HEK293 (cell line): ENCODE measurements around the gene KCNC1.

Experiments used
- CTCF ChIP-seq: fragments of 450-650 bp; formaldehyde crosslinking; IDR thresholded peaks from 2 replicates; pipeline ENCODE4 v1.5.1; 2016; ENCODE audit warnings: missing biosample characterization, missing genetic modification characterization
- PBX3 ChIP-seq: sonication (generic); formaldehyde crosslinking; IDR thresholded peaks from 2 replicates; pipeline ENCODE4 v1.8.1; 2022; ENCODE audit warnings: mild to moderate bottlenecking, moderate library complexity, missing genetic modification reagents
- SP2 ChIP-seq: fragments of 450-650 bp; formaldehyde crosslinking; IDR thresholded peaks from 2 replicates; pipeline ENCODE4 v1.5.1; 2016; ENCODE audit warnings: missing biosample characterization, missing genetic modification characterization
- ZNF157 ChIP-seq: fragments of 450-650 bp; formaldehyde crosslinking; IDR thresholded peaks from 2 replicates; pipeline ENCODE4 v1.5.1; 2016; ENCODE audit warnings: missing biosample characterization, missing genetic modification characterization
- ZNF19 ChIP-seq: fragments of 450-650 bp; formaldehyde crosslinking; IDR thresholded peaks from 2 replicates; pipeline ENCODE4; 2016; ENCODE audit warnings: missing biosample characterization, missing genetic modification characterization, low read depth
- ZNF24 ChIP-seq: fragments of 450-650 bp; formaldehyde crosslinking; IDR thresholded peaks from 2 replicates; pipeline ENCODE4 v1.5.1; 2016; ENCODE audit warnings: missing biosample characterization, missing genetic modification characterization
- ZNF274 ChIP-seq, 2 experiments: fragments of 200-500 bp in 1 of 2; fragments of 450-650 bp in 1 of 2; sonication (Bioruptor generic) in 1 of 2; formaldehyde crosslinking in 1 of 2; IDR thresholded peaks; 2 replicates each; pipeline versions ENCODE4 v1.5.1 to v1.6.1; 2014 to 2016; ENCODE audit warnings: borderline replicate concordance in 1 of 2, inconsistent platforms in 1 of 2, low read length in 1 of 2, missing biosample characterization in 1 of 2, missing genetic modification characterization in 1 of 2
- ZNF302 ChIP-seq: fragments of 450-650 bp; formaldehyde crosslinking; IDR thresholded peaks from 2 replicates; pipeline ENCODE4 v1.5.1; 2016; ENCODE audit warnings: missing biosample characterization, missing genetic modification characterization, low read depth
- ZNF518A ChIP-seq: fragments of 450-650 bp; formaldehyde crosslinking; conservative IDR thresholded peaks from 2 replicates; pipeline ENCODE4 v1.5.1; 2016; ENCODE audit warnings: low read depth, missing biosample characterization, missing genetic modification characterization
- ZNF558 ChIP-seq: fragments of 450-650 bp; formaldehyde crosslinking; IDR thresholded peaks from 2 replicates; pipeline ENCODE4 v1.5.1; 2016; ENCODE audit warnings: missing biosample characterization, missing genetic modification characterization
- ZNF660 ChIP-seq: fragments of 450-650 bp; IDR thresholded peaks from 2 replicates; pipeline ENCODE4 v1.5.1; 2018; ENCODE audit warnings: missing biosample characterization, mild to moderate bottlenecking, missing genetic modification characterization
- ZSCAN16 ChIP-seq: fragments of 450-650 bp; formaldehyde crosslinking; IDR thresholded peaks from 2 replicates; pipeline ENCODE4 v1.5.1; 2016; ENCODE audit warnings: missing biosample characterization, missing genetic modification characterization

GRCh38 chr11:17738151-17738973, 3.8 kb downstream of the KCNC1 start:
- TF ChIP-seq ZNF302 (tag by site-specific recombination) (no peak), SP2 (tag by site-specific recombination) (no peak), ZNF157 (tag by site-specific recombination) (no peak), ZNF660 (no peak), ZNF24 (no peak), ZSCAN16 (tag by site-specific recombination) (no peak), ZNF558 (tag by site-specific recombination) (no peak), PBX3 (CRISPR knock-in tag) (no peak), CTCF (tag by site-specific recombination) (no peak), ZNF274 (IDR thresholded peaks at IDR 0.05; ENCODE audit: low read length) (no peak), ZNF274 (tag by site-specific recombination; IDR thresholded peaks at IDR 0.05; ENCODE audit: borderline replicate concordance) (no peak), ZNF518A (tag by site-specific recombination) (no peak), ZNF19 (tag by site-specific recombination) (no peak)
